Neural crest cell (in vitro differentiated cells): Measurements from ENCODE around the gene SNX13. TPM values are rescaled to one million over a fixed set of nuclear protein-coding genes. Genes with fewer than 3 reads are reported as not detected.

Source experiments
- DNase-seq: peaks from one replicate; pipeline ENCODE4 v3.0.0; 2021; ENCODE audit warnings: low read depth, mixed read lengths, low spot score
- H3K27ac Mint-ChIP-seq: one replicate; pipeline ENCODE4 v1.8.0; 2021; ENCODE audit warnings: mild to moderate bottlenecking, mixed read lengths; ENCODE audit not compliant: unreplicated experiment
- H3K27me3 Mint-ChIP-seq: 2 replicates; pipeline ENCODE4 v1.8.0; 2021; ENCODE audit warnings: low read depth, mild to moderate bottlenecking, mixed read lengths
- H3K36me3 Mint-ChIP-seq: 2 replicates; pipeline ENCODE4 v1.8.0; 2021; ENCODE audit warnings: low read depth, mild to moderate bottlenecking, mixed read lengths
- H3K4me1 Mint-ChIP-seq: 2 replicates; pipeline ENCODE4 v1.8.0; 2021; ENCODE audit warnings: mixed read lengths
- H3K4me3 Mint-ChIP-seq: one replicate; pipeline ENCODE4 v1.8.0; 2021; ENCODE audit warnings: mild to moderate bottlenecking, mixed read lengths
- H3K9me3 Mint-ChIP-seq: 2 replicates; pipeline ENCODE4 v1.8.0; 2021; ENCODE audit warnings: mixed read lengths
- CTCF ChIP-seq: fragments of 200-600 bp; sonication (generic); conservative IDR thresholded peaks from 2 replicates; pipeline ENCODE4 v1.5.0; 2021; ENCODE audit warnings: antibody characterized with exemption, mild to moderate bottlenecking
- total RNA-seq: library from RNA; stranded (reverse); gene quantifications from 2 replicates; pipeline ENCODE4 v1.2.1, GENCODE V29; 2021

The SNX13 gene
- total RNA-seq, 1 donor from 2014 or later, result 35.4 TPM

- H3K4me3 Mint-ChIP-seq, result no peak overlapping the region
- no peak for TF ChIP-seq CTCF
- peaks cover 24% of the 10 kb centered on the region for H3K4me1 Mint-ChIP-seq
- DNase-seq, result no peak
- H3K27ac Mint-ChIP-seq, result no peak overlapping the region
- peaks cover 18% of the 10 kb centered on the region for H3K36me3 Mint-ChIP-seq
- no peaks in the 10 kb centered on the region for H3K9me3 Mint-ChIP-seq
- H3K27me3 Mint-ChIP-seq, result no peaks in the 10 kb centered on the region
Observed at GRCh38 chr7:17879075-17879661, 61.1 kb downstream of the SNX13 start.

- H3K4me1 Mint-ChIP-seq, result peaks cover 24% of the 10 kb centered on the region
- H3K4me3 Mint-ChIP-seq, result no peak overlapping the region
- no peak overlapping the region for H3K27ac Mint-ChIP-seq
- H3K36me3 Mint-ChIP-seq, result peaks cover 18% of the 10 kb centered on the region
- H3K27me3 Mint-ChIP-seq, result no peaks in the 10 kb centered on the region
- no peak for TF ChIP-seq CTCF
- H3K9me3 Mint-ChIP-seq, result no peaks in the 10 kb centered on the region
- no peak for DNase-seq
Observed at GRCh38 chr7:17878627-17879026, 61.7 kb downstream of the SNX13 start.

- peaks cover 2% of the 10 kb centered on the region for H3K9me3 Mint-ChIP-seq
- TF ChIP-seq CTCF, result no peak
- H3K27ac Mint-ChIP-seq, result no peak overlapping the region
- no peak for DNase-seq
- peaks cover 18% of the 10 kb centered on the region for H3K36me3 Mint-ChIP-seq
- no peak overlapping the region for H3K4me3 Mint-ChIP-seq
- H3K27me3 Mint-ChIP-seq, result no peaks in the 10 kb centered on the region
- H3K4me1 Mint-ChIP-seq, result no peaks in the 10 kb centered on the region
Observed at GRCh38 chr7:17871815-17872533, 68.3 kb downstream of the SNX13 start.

DNA sequence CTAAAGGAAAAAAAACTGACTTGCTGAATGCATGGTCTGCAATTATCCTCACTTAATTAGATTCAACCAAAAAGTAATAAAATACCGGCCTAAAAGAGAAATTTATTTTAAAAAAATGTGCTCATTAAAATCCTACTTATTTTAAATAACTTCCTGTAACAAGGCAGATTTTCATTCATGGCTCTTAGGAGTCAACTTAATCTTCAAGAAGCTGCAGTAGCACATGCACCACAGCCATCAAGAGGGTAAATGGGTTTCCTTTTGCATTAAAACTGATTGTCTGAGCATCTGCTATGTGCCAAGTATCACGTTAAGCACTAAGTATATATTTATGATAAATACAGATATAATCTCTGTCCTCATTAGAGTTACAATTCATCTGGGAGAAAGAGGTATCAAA, 69.9 kb downstream of the SNX13 start:
- Mint-ChIP-seq H3K4me3 (no peak overlapping the region), H3K27me3 (no peaks in the 10 kb centered on the region), H3K27ac (no peak overlapping the region), H3K4me1 (no peaks in the 10 kb centered on the region), H3K9me3 (peaks cover 9% of the 10 kb centered on the region), H3K36me3 (peaks cover 31% of the 10 kb centered on the region)
- TF ChIP-seq CTCF, result no peak
- no peak for DNase-seq

GRCh38 chr7:17863809-17864143, 76.5 kb downstream of the SNX13 start:
- Mint-ChIP-seq H3K27me3 (no peaks in the 10 kb centered on the region), H3K27ac (no peak overlapping the region), H3K4me1 (peaks cover 13% of the 10 kb centered on the region), H3K4me3 (no peak overlapping the region), H3K36me3 (peaks cover 66% of the 10 kb centered on the region), H3K9me3 (peaks cover 19% of the 10 kb centered on the region)
- no peak for TF ChIP-seq CTCF
- DNase-seq, result no peak
